Measurements from ENCODE around the gene DNAJB7.
"Not testable (repeated sequence)": the region's sequence is repeated elsewhere in the genome, so short reads cannot be mapped to it uniquely, and the experiment has no call there.

The DNAJB7 gene

DNA sequence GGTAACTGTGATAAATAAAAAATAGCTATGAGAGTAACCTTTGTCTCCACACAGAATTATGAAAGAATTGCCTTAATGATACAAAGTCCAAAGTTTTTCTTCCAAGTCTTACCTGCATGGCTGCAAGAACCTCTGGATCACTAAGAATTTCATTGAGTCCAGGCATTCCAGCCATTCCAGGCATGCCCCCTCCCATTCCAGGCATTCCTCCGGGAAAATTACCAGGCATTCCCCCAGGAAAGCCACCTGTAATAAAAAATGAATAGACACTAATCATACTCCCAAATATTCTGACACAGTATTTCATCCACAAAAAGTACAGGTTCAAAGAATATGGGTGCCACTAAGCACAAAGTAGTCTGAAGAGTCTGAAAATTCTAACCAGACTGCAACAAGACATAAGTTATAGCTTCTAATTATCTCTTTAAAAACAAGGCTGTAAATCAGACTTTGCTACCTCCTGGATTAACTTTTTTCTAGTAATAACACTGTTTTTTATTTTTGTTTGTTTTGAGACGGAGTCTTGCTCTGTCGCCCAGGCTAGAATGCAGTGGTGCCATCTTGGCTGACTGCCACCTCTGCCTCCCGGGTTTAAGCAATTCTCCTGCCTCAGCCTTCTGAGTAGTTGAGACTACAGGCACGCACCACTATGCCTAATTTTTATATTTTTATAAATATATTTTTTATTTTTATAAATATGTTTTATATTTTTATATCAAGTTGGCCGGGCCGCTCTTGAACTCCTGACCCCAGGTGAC, 34.8 kb downstream of the DNAJB7 start:
- peaks cover 81 to 100% (median 92%) of the 10 kb centered on the region in 11 experiments for H3K36me3 ChIP-seq
- H3K9ac ChIP-seq: no peak overlapping the region
- H4K20me1 ChIP-seq: peaks cover 0 to 12% (median 4%) of the 10 kb centered on the region in 11 experiments; a peak in 4 of 22 replicates
- H3K4me3 ChIP-seq: no peak overlapping the region
- H3K4me1 ChIP-seq: no peaks in the 10 kb centered on the region
- no peak for TF ChIP-seq Cebpa-rat (IDR thresholded peaks at IDR 0.05)
- H3K9me3 ChIP-seq (replicated peaks in 1 of 11): no peaks in the 10 kb centered on the region
- H3K27me3 ChIP-seq: no peaks in the 10 kb centered on the region
- H3K4me2 ChIP-seq: no peak overlapping the region
- no peak overlapping the region for H3K27ac ChIP-seq

DNA sequence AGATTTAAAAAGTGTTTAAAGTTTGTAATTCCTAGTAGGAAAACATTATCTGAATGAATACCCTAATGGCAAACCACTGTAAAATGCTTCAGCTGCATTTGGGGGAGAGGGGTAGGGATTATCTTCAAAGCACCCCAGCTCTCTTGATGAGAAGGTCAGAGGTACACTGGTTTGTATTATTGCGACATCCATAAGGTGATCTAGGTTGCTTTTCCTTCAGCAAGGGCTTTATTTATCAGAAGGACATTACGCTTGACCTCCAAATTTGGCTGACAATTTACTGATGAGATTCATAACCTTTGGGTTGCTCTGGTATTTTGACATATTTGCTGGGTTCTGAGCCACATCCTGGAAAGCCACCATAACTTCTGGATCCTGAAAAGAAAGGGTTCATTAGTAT, 35.6 kb downstream of the DNAJB7 start:
- H3K4me3 ChIP-seq; H3K27ac ChIP-seq; H3K4me1 ChIP-seq; H3K4me2 ChIP-seq; H4K20me1 ChIP-seq; H3K9me3 ChIP-seq (replicated peaks in 1 of 11); H3K27me3 ChIP-seq; H3K9ac ChIP-seq: not testable (repeated sequence)
- peaks cover 72 to 94% (median 83%) of the 10 kb centered on the region in 11 experiments for H3K36me3 ChIP-seq
- TF ChIP-seq Cebpa-rat (IDR thresholded peaks at IDR 0.05): peak in 2 of 11 experiments; percentile 18 to 58; a peak in 1 of 22 replicates

DNA sequence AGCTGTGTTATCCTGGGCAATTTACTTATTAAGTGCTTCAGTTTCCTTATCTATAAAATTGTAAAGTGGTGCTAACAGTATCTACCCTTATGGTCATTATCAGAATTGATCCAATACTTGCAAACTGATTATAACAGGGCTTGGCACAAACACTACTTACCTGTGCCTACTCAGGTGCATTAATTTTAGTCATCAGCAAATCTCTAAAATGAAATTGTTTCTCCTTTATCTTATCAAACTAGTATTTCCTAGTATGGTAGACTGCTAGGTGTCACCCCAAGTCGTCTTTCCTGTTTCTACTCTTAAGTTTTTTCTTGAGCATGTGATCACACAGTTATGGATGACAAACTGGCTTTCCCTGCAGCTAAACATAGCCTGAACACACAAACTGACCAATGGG, 38.5 kb downstream of the DNAJB7 start:
- Histone ChIP-seq H3K36me3 (peaks cover 44 to 65% (median 55%) of the 10 kb centered on the region in 11 experiments), H3K4me2 (no peak overlapping the region), H3K27me3 (no peaks in the 10 kb centered on the region), H4K20me1 (no peaks in the 10 kb centered on the region; a peak in 2 of 22 replicates), H3K4me3 (no peak overlapping the region), H3K9ac (no peak overlapping the region), H3K4me1 (peaks cover 7 to 13% (median 12%) of the 10 kb centered on the region in 10 experiments), H3K9me3 (replicated peaks in 1 of 11) (no peaks in the 10 kb centered on the region), H3K27ac (no peak overlapping the region)
- TF ChIP-seq Cebpa-rat (IDR thresholded peaks at IDR 0.05): no peak

DNA sequence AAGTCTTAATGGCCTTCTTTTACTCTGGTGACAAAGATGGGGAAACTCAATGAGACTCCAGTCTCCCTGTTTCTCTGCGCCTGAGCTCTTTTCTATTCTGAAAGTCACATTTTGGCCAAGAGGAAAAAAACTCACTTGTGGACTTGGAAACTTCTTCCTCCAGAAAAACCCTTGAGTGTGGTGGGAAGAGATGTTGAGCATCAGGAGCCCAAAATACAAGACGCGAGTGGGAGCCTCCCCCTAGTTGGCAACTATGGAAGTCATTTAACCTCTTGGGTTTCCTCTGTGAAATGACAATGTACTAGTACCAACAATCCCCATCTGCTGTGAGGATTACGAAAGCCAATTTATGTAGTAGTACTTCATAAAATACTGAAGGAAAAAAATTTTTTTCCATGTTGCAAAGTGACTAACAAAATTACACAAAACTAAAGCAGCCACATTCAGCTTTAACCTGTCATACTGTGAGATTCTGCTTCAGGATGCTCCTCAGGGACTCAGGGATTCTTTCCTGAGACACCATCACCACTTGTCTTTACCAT, 42.2 kb downstream of the DNAJB7 start:
- peak overlapping the region; percentile 79 to 96 (median 87) for H3K4me2 ChIP-seq
- H3K9me3 ChIP-seq (replicated peaks in 1 of 11): no peaks in the 10 kb centered on the region
- H3K4me1 ChIP-seq: peaks cover 26 to 31% (median 29%) of the 10 kb centered on the region in 10 experiments
- peak overlapping the region; percentile 69 to 89 (median 86); a peak in 21 of 22 replicates for H3K9ac ChIP-seq
- H3K27me3 ChIP-seq: no peaks in the 10 kb centered on the region
- no peak for TF ChIP-seq Cebpa-rat (IDR thresholded peaks at IDR 0.05)
- peaks cover 0 to 22% (median 0%) of the 10 kb centered on the region in 11 experiments; a peak in 4 of 22 replicates for H4K20me1 ChIP-seq
- H3K36me3 ChIP-seq: peaks cover 14 to 43% (median 26%) of the 10 kb centered on the region in 11 experiments
- peak overlapping the region in 10 of 11 experiments; percentile 40 to 86 (median 47); a peak in 17 of 22 replicates for H3K27ac ChIP-seq
- H3K4me3 ChIP-seq: peak overlapping the region; percentile 73 to 99 (median 92)

DNA sequence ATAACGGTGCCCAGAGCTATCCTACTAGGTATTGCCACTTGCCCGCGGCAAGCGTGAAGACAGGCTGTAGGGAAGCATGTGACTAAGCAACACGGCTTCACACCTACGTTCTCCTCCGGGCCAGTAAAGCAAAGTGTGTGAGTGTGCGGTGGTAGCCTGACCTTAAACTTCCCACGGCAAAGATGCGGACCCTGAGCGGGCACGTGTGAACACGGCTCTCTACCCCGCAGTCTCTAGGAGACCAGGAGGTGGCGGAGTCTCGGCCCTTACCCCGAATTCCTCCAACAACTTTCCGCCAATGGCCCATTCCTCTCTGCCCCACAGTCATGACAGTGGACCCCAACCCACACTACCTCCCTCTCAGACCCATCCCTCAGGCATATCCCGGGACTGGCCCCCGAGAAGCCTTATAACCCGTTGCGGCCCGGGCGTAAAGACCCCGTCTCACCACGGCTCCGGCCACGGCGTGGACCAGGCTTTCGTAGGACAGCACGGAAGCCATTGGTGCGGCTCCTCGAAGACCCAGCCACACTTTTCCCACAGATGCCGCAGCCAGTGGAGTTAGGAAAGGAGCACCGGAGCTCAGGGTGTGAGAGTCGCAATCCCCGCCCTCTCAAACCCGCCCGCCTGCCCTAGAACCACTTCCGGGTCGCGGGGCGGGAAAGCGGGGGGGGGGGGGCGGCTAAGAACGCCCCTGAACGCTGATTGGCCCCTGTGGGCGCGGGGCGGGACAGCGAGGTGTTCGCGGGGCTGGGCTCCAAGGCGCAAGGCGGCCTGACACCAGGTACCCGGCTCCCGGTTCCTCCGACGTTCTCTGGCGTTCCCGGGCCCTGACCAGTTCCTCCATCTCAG, 42.9 kb downstream of the DNAJB7 start, which contains the start of gene SLC25A17:
Gene SLC25A17 (minus strand): TSS at position 600 of the 852 bp plus-strand sequence. CDS start 98 bp downstream, at position 502.
- Histone ChIP-seq H3K27ac (peak within 1 kb of the TSS; percentile 52 to 86 (median 81); a peak in 21 of 22 replicates), H3K27me3 (no peaks in the 10 kb centered on the region), H3K36me3 (peaks cover 8 to 36% (median 20%) of the 10 kb centered on the region in 11 experiments), H3K4me2 (peak within 1 kb of the TSS; percentile 85 to 98 (median 92)), H3K9ac (peak within 1 kb of the TSS; percentile 83 to 89 (median 86)), H3K4me1 (peaks cover 26 to 32% (median 30%) of the 10 kb centered on the region in 10 experiments), H4K20me1 (peaks cover 0 to 22% (median 0%) of the 10 kb centered on the region in 11 experiments; a peak in 6 of 22 replicates), H3K9me3 (replicated peaks in 1 of 11) (no peaks in the 10 kb centered on the region), H3K4me3 (peak within 1 kb of the TSS; percentile 73 to 99 (median 92))
- no peak for TF ChIP-seq Cebpa-rat (IDR thresholded peaks at IDR 0.05)

DNA sequence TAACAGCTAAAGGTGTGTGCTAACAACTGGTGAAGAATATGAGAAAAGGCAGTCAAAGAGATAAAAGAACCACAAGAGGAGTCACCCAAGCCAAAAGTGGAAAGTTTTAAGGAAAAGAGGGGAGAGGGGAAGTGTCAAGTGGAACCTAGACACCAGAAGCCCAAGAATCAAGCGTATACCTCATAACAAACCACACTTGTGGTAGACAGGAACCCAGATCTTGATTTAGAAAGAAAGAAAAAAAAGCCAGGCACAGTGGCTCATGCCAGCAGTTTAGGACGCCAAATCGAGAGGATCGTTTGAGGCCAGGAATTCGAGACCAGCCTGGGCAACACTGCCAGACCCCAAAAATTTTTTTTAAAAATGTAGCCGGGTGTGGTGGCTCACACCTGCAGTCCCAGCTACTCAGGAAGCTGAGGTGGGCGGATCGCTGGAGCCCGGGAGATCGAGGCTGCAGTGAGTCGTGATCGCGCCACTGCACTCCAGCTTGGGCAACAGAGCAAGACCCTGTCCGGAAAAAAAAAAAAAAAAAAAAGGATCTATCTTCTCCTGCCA, 43.6 kb downstream of the DNAJB7 start:
- peak overlapping the region in 10 of 11 experiments; percentile 72 to 86 (median 82); a peak in 19 of 22 replicates for H3K27ac ChIP-seq
- peak overlapping the region; percentile 73 to 99 (median 92) for H3K4me3 ChIP-seq

DNA sequence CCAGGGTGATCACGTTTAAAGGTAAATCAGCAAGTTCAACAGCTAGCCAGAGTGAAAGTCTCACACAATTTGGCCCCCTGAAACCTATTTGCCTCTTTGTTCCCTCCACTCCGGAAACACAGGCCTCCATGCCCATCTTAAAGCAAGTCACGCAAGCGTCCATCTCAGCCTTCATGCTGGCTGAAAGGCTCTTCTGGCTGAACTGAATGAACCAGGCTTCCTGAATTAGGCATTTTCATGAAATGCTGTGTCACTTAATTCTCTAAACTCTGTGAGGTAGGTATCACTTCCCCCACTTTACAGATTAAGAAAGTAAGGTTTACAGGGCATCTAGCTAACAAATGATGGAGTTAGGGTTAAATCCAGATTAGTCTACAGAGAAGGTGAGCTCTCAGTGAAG, 44.2 kb downstream of the DNAJB7 start:
- no peak for TF ChIP-seq Cebpa-rat (IDR thresholded peaks at IDR 0.05)
- H3K9me3 ChIP-seq (replicated peaks in 1 of 11): no peaks in the 10 kb centered on the region
- H3K9ac ChIP-seq: peak overlapping the region in 8 of 11 experiments; percentile 83 to 89 (median 86); a peak in 16 of 22 replicates
- peak overlapping the region; percentile 85 to 98 (median 92) for H3K4me2 ChIP-seq
- H3K27ac ChIP-seq: peak overlapping the region in 5 of 11 experiments; percentile 13 to 86 (median 82); a peak in 6 of 22 replicates
- peaks cover 0 to 33% (median 11%) of the 10 kb centered on the region in 11 experiments; a peak in 13 of 22 replicates for H3K36me3 ChIP-seq
- H3K27me3 ChIP-seq: no peaks in the 10 kb centered on the region
- H3K4me3 ChIP-seq: peak overlapping the region in 7 of 10 experiments; percentile 81 to 99 (median 96); a peak in 10 of 20 replicates
- H3K4me1 ChIP-seq: peaks cover 26 to 39% (median 32%) of the 10 kb centered on the region in 10 experiments
- peaks cover 0 to 26% (median 0%) of the 10 kb centered on the region in 11 experiments; a peak in 7 of 22 replicates for H4K20me1 ChIP-seq

More for the DNA sequence above, 43.6 kb downstream of the DNAJB7 start:
- H3K9ac ChIP-seq: peak overlapping the region; percentile 83 to 89 (median 86)
- H3K36me3 ChIP-seq: peaks cover 1 to 34% (median 14%) of the 10 kb centered on the region in 11 experiments; a peak in 20 of 22 replicates
- peak overlapping the region; percentile 85 to 98 (median 92) for H3K4me2 ChIP-seq
- H4K20me1 ChIP-seq: peaks cover 0 to 22% (median 0%) of the 10 kb centered on the region in 11 experiments; a peak in 6 of 22 replicates
- no peaks in the 10 kb centered on the region for H3K27me3 ChIP-seq
- H3K4me1 ChIP-seq: peaks cover 26 to 39% (median 32%) of the 10 kb centered on the region in 10 experiments
- H3K9me3 ChIP-seq (replicated peaks in 1 of 11): no peaks in the 10 kb centered on the region
- TF ChIP-seq Cebpa-rat (IDR thresholded peaks at IDR 0.05): no peak

DNA sequence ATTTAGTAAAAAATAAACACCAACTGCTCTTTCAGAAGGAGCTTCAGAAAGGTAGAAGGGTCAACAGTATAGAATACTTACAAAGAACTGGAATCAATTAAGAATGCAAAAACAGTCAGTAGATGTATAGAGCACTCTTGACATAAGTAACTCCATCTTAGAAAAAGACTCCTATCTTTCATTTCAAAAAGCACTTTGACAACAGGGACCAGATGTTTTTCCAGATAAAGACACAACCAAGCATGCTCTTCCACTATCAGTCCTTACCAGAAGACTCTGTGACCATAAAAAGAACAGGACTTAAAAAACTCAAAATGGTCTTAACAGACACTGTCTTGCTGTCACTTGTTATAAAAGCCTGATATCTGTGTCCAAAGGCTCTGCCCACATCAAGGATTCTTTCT, 48.0 kb downstream of the DNAJB7 start:
- peaks cover 19 to 31% (median 23%) of the 10 kb centered on the region in 10 experiments for H3K4me1 ChIP-seq
- peaks cover 0 to 62% (median 8%) of the 10 kb centered on the region in 11 experiments; a peak in 10 of 22 replicates for H4K20me1 ChIP-seq
- H3K9ac ChIP-seq: no peak overlapping the region
- no peaks in the 10 kb centered on the region for H3K9me3 ChIP-seq (replicated peaks in 1 of 11)
- peaks cover 0 to 47% (median 13%) of the 10 kb centered on the region in 11 experiments; a peak in 14 of 22 replicates for H3K36me3 ChIP-seq
- H3K4me2 ChIP-seq: no peak overlapping the region; a peak in 1 of 22 replicates
- H3K4me3 ChIP-seq: no peak overlapping the region
- TF ChIP-seq Cebpa-rat (IDR thresholded peaks at IDR 0.05): no peak
- H3K27me3 ChIP-seq: no peaks in the 10 kb centered on the region
- H3K27ac ChIP-seq: no peak overlapping the region
